Suppressor macrophage treated with lipopolysaccharide for 4 hours (primary cell): ENCODE data around the gene ZNF189.

Experiments used
- DNase-seq: peaks from one replicate; pipeline ENCODE4 v3.0.0-alpha.2; 2020

The ZNF189 gene

DNA sequence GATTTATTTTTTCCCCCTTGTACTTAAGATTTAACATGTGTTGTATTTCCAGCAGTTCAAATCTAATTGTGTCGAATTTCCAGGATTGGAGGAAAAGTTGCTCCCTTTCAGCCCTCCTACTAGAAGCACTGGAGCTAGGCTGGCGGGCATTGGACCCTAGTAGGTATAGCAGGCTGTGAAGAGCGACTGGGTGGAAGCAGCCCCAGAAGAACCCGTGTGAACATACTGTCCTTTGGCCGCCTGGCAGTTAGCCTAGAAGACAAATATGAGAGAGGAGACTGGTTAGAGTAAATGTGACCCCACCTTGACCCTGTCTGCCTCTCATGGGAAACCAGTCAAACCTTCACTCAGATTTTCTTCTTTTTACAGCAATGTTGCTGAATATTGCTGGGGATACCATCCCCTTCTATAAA lies 23.0 kb downstream of the ZNF189 start:
- DNase-seq: no peak

- DNase-seq: no peak
Observed at GRCh38 chr9:101427358-101427757, 28.7 kb downstream of the ZNF189 start.

- DNase-seq: no peak
Observed at GRCh38 chr9:101427957-101428655, 29.5 kb downstream of the ZNF189 start.

DNA sequence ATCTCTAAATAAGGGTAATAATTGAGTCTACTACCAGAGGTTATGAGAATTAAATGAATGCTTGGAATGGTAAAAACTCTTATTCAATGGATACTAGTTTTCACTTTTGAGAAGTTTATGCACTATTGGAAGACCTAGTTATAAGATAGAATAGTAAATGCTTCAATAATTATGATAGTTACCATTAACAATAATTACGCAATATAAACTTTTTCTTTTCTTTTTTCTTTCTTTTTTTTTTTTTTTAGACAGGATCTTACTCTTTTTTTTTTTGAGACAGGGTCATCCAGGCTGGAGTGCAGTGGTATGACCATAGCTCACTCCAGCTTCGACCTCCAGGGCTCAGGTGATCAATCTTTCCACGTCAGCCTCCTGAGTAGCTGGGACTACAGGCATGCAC lies 30.3 kb downstream of the ZNF189 start:
- no peak for DNase-seq

DNA sequence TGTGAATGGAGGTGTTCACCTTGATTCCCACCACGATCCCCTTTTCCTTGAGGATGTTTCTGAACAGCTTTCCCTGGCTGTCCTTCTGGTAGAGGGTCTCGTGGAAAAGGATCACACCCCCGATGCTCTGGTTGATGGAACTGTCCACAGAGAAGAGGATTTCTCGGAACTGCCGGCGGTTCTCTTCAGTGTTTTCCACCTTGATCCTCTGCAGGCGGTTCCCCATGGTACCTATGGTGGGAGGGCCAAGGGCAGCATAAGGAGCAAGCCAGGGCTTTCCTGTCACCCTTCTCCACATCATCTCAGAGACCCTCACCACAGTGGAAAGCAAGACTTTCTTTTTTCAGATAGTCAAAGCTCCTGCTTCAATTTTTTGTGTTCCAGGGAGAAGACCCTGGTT lies 31.1 kb downstream of the ZNF189 start:
- DNase-seq: no peak

GRCh38 chr9:101432171-101432570 lies 33.5 kb downstream of the ZNF189 start:
- no peak for DNase-seq

- DNase-seq: no peak
Observed at GRCh38 chr9:101432740-101433139, 34.1 kb downstream of the ZNF189 start.

DNA sequence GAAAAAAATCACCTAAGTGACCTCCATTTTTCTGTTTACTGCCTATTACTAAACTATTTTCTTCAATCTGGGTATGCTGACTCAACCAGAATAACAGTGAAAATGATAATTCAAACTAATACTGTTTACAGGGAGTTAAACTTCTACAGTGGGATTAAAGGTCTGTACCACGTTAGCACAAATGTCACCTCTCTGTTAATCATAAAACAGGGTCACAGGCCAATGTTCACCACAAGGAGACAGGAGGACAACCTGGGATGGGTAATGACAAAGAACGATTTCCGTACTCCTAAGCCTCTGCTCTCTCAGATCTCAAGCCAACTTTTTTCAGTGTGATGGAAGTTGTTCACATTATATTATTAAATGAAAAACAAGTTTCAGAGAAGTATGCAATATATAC lies 34.6 kb downstream of the ZNF189 start:
- no peak for DNase-seq

DNA sequence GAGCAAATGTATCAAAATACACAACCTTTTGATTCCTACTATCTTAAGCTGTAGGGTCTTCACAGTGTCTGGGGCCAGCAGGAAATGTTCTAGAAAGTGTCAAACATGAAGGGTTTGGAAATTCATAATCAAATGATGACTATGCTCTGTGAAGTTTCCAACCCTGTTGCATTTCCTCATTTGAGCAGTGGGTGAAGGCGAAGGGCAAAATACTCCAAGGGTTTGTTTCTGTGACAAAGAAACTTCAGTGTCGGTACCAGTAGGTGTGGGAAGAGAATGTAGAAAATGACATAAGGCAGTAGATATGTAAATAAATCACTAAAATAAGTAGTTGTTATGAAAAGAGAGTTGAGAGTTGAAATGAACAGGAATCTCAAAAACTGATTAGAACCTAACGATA lies 36.3 kb downstream of the ZNF189 start:
- DNase-seq: no peak

DNA sequence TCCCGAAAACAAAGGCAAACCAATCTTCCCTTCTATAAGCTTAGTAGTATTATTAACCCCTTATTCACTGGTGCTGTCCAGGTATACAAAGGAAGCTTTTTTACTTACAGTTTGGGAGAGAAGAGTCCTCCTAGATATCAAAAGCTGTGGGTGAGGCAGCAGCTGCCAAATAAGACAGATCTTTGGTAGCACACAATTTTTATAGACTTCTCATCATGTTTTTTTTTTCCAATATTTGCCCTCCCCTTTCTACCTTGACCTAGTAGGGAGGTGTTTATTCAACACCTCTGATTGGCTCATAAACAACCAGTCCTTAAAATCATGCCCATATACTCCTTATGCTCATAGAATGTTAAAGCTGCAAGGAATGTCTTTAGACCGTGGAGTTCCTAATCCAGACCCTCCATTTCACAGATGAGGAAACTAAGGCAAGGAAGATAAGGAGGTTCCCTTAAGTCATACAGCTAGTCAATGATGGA lies 37.0 kb downstream of the ZNF189 start, which contains the start of gene ALDOB:
ALDOB (minus strand) TSS at position 174 of the 479 bp plus-strand sequence. CDS start 4,887 bp downstream, outside the sequence.
- DNase-seq: no peak

DNA sequence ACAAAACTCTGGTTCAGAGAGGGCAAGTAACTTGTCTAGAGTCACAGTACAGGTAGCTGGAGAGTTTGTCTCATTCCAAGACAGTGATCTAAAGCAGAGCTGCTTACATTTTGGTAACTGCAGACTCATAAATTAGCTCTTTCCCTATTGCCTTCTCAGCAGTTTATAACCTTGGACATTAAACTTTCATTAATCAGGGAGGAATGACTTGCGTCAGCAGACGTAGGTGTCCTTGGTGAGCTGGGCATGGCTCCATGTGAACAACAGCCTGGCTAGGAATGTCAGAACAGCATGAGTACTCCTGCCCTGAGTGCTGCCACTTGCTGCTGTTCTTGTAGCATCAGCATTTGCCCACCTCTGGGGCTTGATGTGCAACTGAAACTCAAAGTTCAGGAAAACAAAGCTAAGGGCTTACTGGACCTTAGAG lies 39.2 kb downstream of the ZNF189 start:
- no peak for DNase-seq

DNA sequence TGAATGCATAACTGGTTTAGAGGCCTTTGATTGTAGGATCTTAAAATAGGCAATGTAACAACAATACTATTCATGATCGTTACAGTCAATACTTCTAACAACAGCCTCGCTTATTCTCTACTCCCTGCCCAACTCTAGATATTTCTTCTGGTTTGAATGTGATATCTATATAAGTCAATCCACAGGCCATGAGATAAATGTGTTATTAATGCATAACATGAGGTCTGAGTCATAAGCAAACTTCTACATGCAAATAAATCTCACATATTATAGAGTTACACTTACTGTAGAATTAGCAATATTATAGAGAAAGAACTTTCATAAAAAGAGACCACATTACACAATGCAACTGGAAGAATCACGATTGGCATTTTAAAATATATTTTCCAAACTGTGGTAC lies 39.9 kb downstream of the ZNF189 start:
- DNase-seq: no peak

DNA sequence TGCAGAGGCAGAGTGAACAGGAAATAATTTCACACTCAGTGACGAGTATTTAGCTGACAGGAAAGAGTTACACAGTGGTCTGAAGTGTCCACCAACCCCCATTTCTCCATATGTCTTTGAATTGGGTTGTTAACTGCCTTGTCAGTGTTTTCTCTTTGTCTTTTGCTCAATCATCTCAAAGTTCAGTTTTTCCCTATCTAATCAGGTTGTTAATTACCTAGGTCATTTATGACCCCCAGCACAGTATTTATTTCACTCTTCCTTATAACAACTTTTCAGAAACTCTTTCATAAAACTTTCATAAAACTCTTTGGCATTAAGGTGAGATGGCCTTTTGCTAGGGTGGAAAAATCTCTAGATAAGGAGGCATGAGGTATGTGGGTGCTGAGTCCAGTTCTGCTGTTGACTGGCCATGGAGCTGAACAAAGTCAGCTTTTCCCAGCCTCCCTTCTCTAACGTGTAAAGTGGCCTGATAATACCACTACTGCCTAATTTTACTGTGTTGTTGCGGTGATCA lies 42.1 kb downstream of the ZNF189 start:
- no peak for DNase-seq

DNA sequence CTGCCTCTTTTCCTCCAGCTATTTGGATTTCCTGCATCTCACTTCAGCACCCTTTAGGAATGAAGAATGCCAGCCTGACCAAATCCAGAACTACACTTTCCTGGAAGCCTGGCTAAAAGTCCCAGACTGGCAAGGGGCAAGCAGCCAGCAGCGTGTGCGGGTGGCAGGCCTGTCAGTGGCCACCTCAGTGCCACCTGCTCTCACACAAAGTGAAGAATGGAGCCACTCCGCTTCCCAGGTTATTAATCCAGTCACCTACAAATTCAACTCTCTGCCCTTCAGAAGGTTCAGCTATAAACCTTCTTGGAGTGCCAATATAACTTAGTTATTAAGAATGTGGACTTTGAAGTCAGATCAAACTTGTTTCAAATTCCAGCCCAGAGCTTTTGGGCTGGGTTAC lies 43.7 kb downstream of the ZNF189 start:
- DNase-seq: no peak

DNA sequence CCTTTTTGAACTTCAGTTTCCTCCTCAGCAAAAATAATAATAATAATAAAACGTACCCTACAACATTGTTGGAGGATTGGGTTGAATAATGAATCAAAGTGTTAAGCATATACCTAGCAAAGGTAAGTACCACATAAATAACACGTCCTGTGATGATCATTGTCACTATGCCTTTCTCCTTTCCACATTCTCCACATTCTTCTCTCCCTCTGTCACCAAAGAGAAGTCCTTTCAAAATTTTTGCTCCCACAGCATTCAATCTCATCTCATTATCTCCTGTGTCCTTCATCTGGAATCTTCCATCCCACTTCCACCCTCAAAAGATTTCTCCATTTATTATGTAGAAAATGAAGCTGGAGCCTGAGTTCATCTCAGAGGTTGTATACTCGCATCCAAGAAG lies 44.1 kb downstream of the ZNF189 start:
- DNase-seq: no peak

- DNase-seq: no peak
Observed at GRCh38 chr9:101443364-101443771, 44.7 kb downstream of the ZNF189 start.

GRCh38 chr9:101445353-101446029 lies 46.8 kb downstream of the ZNF189 start:
- no peak for DNase-seq

DNA sequence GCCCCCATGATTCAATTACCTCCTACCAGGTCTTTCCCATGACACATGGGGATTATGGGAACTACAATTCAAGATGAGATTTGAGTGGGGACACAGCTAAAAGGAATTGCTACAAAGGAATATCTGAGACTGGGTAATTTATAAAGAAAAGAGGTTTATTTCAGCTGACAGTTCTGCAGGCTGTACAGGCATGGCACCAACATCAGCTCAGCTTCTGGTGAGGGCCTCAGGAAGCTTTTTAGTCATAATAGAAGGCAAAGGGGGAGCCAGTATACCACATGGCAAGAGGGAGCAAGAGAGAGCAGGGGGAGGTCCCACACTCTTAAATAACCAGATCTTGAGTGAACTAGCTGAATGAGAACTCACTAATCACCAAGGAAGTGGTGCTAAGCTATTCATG lies 48.1 kb downstream of the ZNF189 start:
- DNase-seq: no peak

- DNase-seq: no peak
Observed at GRCh38 chr9:101448680-101449070, 50.0 kb downstream of the ZNF189 start.

GRCh38 chr9:101449071-101449721 lies 50.5 kb downstream of the ZNF189 start:
- DNase-seq: peak; percentile 21

DNA sequence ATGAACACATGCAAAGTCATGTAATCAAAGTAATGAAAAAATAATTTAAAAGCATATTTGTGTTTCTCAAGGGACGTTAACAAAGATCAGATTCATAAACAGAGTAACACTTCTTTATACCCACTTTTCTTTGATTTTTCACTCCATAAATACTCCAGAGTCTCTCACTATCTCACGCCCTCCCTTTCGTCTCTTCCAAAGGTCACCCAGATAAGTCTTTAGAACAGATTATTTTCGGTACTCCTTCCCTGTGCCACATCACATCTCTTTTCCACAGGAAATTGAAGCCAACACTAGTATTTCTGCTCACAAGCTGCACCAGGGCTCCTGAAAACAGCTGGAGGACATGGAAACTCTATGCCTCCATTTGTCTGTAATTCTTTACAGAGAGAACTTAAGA lies 52.3 kb downstream of the ZNF189 start:
- DNase-seq: no peak

DNA sequence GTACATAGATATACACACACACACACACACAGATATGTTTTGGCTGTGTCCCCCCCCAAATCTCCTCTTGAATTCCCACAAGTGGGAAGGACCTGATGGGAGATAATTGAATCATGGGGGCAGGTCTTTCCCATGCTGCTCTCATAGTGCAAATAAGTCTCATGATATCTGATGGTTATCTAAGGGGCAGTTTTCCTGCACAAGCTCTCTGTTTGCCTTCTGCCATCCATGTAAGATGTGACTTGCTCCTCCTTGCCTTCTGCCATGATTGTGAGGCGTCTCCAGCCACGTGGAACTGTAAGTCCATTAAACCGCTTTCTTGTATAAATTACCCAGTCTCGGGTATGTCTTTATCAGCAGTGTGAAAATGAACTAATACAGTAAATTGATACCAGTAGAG lies 52.8 kb downstream of the ZNF189 start:
- DNase-seq: no peak

- DNase-seq: no peak
Observed at GRCh38 chr9:101453776-101454570, 55.3 kb downstream of the ZNF189 start.
